PFSK-1 (cell line): ENCODE results near the gene PLOD2.

ENCODE experiments used
- FOXP2 ChIP-seq: optimal IDR thresholded peaks from 2 replicates; pipeline ENCODE3; 2011; ENCODE audit warnings: borderline replicate concordance, control low read depth, inconsistent platforms; ENCODE audit not compliant: insufficient read depth; ENCODE audit errors: extremely low read length, extremely low read depth
- POLR2AphosphoS5 ChIP-seq: IDR thresholded peaks from 2 replicates; pipeline ENCODE4 v1.6.1; 2012; ENCODE audit warnings: low read depth, mild to moderate bottlenecking, control low read depth, low read length, moderate library complexity
- REST ChIP-seq, 2 experiments: IDR thresholded peaks; 2 replicates each; pipeline versions ENCODE4 v1.6.1 to v1.8.0; 2011 to 2012; ENCODE audit warnings: low read depth in 2 of 2, low read length in 2 of 2, control low read depth in 1 of 2, inconsistent platforms in 1 of 2, mild to moderate bottlenecking in 1 of 2, moderate library complexity in 1 of 2; ENCODE audit not compliant: insufficient read depth in 1 of 2
- SIN3A ChIP-seq: IDR thresholded peaks from 2 replicates; pipeline ENCODE4 v1.6.1; 2012; ENCODE audit warnings: mild to moderate bottlenecking, low read length, moderate library complexity, borderline replicate concordance; ENCODE audit not compliant: insufficient read depth
- TAF1 ChIP-seq: IDR thresholded peaks from 2 replicates; pipeline ENCODE4 v1.6.1; 2012; ENCODE audit warnings: low read length, control low read depth, borderline replicate concordance; ENCODE audit not compliant: insufficient read depth

The PLOD2 gene

GRCh38 chr3:146164971-146165769 lies 4.2 kb upstream of the PLOD2 start:
- TF ChIP-seq TAF1, result no peak
- TF ChIP-seq REST (IDR thresholded peaks at IDR 0.05; ENCODE audit: insufficient read depth in 1 of 2, low read depth in 2 of 2, low read length in 2 of 2), result no peak
- TF ChIP-seq FOXP2, result no peak
- TF ChIP-seq POLR2AphosphoS5, result no peak
- TF ChIP-seq SIN3A, result no peak

DNA sequence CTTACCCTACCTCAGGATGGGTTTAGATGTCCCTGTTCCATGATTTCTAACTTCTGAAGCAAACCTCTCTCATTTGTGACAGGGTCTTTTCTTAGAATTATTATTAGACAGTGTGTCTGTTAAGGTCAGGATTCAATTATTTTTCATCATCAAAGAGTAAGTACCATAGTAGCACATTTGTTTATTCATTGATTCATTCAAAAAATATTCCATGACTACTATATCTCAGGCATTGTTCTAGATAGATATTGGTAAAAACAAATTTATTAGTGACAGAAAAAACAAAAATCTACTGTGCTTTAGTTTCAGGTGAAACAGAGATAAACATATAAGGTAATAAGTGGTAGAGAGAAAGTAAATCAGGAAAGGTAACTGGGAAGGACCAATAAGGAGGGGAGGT lies 3.5 kb upstream of the PLOD2 start:
- TF ChIP-seq REST (IDR thresholded peaks at IDR 0.05; ENCODE audit: insufficient read depth in 1 of 2, low read depth in 2 of 2, low read length in 2 of 2), result no peak
- TF ChIP-seq POLR2AphosphoS5, result no peak
- no peak for TF ChIP-seq SIN3A
- TF ChIP-seq FOXP2, result no peak
- TF ChIP-seq TAF1, result no peak

- TF ChIP-seq SIN3A (no peak), POLR2AphosphoS5 (no peak), FOXP2 (no peak), REST (IDR thresholded peaks at IDR 0.05; ENCODE audit: insufficient read depth in 1 of 2, low read depth in 2 of 2, low read length in 2 of 2) (no peak), TAF1 (no peak)
Observed at GRCh38 chr3:146164071-146164470, 3.1 kb upstream of the PLOD2 start.

DNA sequence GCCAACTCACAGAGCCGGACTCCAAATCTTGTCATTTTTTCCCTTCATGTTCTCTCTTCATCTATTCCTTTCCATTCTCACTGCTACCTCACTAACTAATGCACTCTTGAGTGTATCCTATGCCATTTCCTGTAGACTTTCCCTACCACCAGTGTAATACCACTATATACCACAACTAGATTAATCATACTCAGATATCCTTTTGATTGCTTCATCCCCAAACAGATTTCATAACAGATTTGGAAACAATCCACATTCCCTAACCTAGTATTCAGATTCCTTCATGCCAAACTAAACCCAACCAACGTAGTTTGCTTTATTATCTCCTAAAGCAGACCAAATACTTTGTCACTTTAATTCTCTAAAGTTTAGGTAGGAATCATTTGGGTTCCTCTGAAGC lies 2.6 kb upstream of the PLOD2 start:
- TF ChIP-seq SIN3A, result no peak
- no peak for TF ChIP-seq REST (IDR thresholded peaks at IDR 0.05; ENCODE audit: insufficient read depth in 1 of 2, low read depth in 2 of 2, low read length in 2 of 2)
- no peak for TF ChIP-seq TAF1
- TF ChIP-seq FOXP2, result no peak
- TF ChIP-seq POLR2AphosphoS5, result no peak
